Stimulated activated memory B cell treated with anti-CD40 and anti-IgM and Interleukin-4, amounts not matched to agents 10 μg/mL and 1 μg/mL and 100 μg/mL, for 72 hours (primary cell): ENCODE data around the gene TGM2.

ENCODE experiments used
- ATAC-seq: fragments of 150-1000 bp; cut with Tn5 transposase; 2 replicates; pipeline ENCODE4 v1.10.0; 2021
- H3K27ac Mint-ChIP-seq: one replicate; pipeline ENCODE4 v1.8.0; 2022; ENCODE audit warnings: mild to moderate bottlenecking, mixed read lengths
- H3K27me3 Mint-ChIP-seq: one replicate; pipeline ENCODE4 v1.8.0; 2022; ENCODE audit warnings: mixed read lengths
- H3K36me3 Mint-ChIP-seq: one replicate; pipeline ENCODE4 v1.8.0; 2022; ENCODE audit warnings: mixed read lengths
- H3K4me1 Mint-ChIP-seq: one replicate; pipeline ENCODE4 v1.8.0; 2022; ENCODE audit warnings: mixed read lengths
- H3K4me3 Mint-ChIP-seq: one replicate; pipeline ENCODE4 v1.8.0; 2022; ENCODE audit warnings: mild to moderate bottlenecking, moderate library complexity, mixed read lengths
- H3K9me3 Mint-ChIP-seq: one replicate; pipeline ENCODE4 v1.8.0; 2022; ENCODE audit warnings: mixed read lengths

Gene TGM2

DNA sequence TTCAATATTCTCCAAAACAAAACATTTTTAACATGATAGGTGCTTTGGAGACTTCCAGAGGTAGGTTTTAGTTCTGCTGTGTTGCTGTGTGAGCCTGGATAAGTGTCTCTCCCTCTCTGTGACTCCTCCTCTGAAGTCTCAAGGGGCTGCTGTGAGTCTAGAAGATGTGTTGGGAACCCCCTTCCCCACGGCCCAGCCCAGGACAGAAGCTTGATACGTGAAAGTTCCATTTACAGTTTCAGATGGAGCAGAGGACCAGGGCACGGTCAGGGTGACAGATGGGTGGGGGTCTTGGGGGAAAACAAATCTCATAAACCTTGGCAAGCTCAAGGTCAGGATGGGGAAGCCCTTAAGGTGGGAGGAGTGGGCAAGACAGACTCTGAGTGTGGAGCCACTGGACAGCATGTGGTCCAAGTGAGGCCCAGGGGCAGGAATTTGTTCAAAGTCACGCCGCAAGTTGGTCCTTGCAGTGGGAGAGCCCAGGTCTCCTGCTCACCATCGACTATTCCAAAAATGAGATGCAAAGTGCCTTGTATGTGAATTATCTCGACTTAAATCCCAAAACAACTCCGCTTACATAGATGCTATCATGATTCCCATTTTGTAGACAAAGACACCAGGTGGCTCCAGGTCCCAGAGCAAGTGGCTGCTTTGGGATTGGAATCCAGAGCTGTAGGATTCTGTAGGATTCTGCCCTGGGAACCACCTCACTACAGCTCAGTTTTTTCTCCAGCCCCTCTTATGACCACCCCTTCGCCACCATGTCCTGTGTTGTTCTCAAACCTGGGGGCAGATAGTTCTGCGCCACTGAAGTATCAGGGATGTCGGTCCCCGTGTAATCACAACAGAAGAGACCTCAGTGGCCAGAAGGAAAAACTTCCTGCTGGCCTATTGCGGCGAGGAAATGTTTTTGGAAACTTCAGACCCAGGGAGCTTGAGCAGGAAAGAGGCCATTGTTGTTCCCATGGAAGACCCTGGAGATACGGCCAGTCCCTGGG is 1.9 kb downstream of the TGM2 start:
- Mint-ChIP-seq H3K27me3 (no peaks in the 10 kb centered on the region), H3K9me3 (no peaks in the 10 kb centered on the region), H3K27ac (peak overlapping the region; percentile 81), H3K4me1 (peaks cover 59% of the 10 kb centered on the region), H3K36me3 (peaks cover 9% of the 10 kb centered on the region), H3K4me3 (peak overlapping the region; percentile 41)
- ATAC-seq, result no peak

DNA sequence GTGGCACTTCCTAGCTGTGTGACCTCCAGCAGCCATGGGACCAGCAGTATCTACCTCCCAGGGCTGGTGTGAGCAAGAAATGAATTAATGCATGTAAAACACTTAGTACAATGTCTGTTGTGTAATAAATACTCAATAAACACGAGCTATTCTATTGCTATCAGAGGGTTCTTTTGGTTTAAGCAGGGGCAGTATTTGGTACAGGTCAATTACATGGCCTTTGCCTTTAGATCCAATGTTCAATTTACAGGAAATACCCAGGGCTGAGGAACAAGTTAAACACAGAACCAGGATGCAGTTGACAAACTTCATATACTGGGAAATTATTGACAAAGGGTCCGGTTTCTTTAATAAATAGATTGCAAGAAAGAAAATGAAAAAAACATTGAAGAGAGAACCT is 2.9 kb downstream of the TGM2 start:
- Mint-ChIP-seq H3K9me3 (no peaks in the 10 kb centered on the region), H3K27me3 (no peaks in the 10 kb centered on the region), H3K4me1 (peaks cover 54% of the 10 kb centered on the region), H3K4me3 (no peak overlapping the region), H3K36me3 (peaks cover 12% of the 10 kb centered on the region), H3K27ac (peak overlapping the region; percentile 81)
- no peak for ATAC-seq

DNA sequence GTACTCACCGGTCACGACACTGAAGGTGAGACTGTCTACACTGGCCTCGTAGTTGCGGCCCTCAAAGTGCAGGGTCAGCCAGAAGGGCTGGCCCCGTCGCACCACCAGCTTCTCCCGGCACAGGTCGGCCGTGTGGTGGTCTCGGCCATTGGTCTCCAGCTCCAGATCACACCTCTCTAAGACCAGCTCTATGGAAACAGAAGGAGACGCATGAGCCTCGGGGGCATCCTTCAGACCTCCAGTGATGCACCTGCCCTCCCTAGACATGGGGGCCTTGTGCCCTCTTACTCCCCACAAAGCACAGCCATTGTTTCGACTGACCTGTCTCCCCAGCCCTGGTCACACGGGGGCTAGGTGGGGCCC is 3.7 kb downstream of the TGM2 start:
- H3K9me3 Mint-ChIP-seq, result no peaks in the 10 kb centered on the region
- no peak for ATAC-seq
- peaks cover 12% of the 10 kb centered on the region for H3K36me3 Mint-ChIP-seq
- no peak overlapping the region for H3K27ac Mint-ChIP-seq
- peaks cover 52% of the 10 kb centered on the region for H3K4me1 Mint-ChIP-seq
- H3K4me3 Mint-ChIP-seq, result no peak overlapping the region
- no peaks in the 10 kb centered on the region for H3K27me3 Mint-ChIP-seq

DNA sequence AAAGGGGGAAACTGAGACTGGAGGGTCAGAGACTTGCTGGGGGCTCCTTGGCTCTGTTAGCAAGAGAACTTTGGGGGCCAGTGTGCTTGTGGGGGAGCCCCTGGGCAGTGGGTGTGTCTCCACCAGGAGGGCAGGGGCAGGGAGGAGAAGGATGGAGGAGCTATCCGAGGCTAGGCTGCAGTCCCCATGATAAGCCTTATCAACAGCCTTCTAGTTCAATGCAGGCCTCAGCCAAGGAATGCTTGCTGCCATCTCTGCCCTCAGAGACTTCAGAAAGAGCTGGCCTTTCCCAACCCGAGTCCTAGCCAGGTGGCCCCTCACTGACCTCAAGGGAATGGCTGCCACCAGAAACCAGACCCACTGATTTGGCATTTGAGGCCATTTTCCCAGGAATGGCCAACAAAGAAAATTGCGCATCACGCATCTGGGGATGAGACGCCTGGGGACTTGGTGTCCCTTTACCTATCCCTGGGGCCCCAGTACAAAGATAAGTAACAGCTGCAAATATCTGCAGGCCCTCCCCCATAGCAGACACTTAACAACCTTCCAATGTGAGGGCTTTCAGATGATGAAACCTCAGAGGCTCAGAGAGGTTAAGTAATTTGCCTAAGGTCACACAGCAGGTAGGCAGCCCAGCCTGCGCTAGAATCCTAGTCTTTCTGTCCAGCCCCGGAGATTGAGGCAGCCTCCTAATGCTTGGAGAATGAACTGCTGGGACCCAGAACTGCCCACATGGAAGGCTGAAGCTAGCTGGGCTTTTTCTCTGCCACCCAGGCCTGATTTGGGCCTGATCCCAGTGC is 4.9 kb downstream of the TGM2 start:
- H3K27ac Mint-ChIP-seq, result peak overlapping the region; percentile 51
- ATAC-seq, result no peak
- H3K4me1 Mint-ChIP-seq, result peaks cover 45% of the 10 kb centered on the region
- no peak overlapping the region for H3K4me3 Mint-ChIP-seq
- no peaks in the 10 kb centered on the region for H3K27me3 Mint-ChIP-seq
- H3K36me3 Mint-ChIP-seq, result peaks cover 12% of the 10 kb centered on the region
- H3K9me3 Mint-ChIP-seq, result no peaks in the 10 kb centered on the region

DNA sequence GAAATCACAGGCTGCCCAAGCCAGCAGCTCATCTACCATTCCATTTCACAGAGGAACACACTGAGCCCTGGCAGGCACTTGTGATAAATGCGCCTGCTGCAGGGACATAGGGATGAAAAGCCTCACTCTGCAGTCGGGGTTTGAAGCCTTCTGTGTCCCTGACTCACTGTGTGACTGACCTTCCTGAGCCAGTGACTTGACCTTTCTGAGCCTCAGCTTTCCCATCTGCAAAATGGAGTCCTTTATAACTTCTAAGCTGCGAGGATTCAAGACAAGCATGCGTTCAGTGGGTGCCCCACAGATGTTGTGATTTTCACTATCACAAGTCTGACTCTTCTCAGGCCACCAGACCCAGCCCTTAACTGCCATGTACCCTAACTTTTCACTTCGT is 5.5 kb downstream of the TGM2 start:
- peaks cover 12% of the 10 kb centered on the region for H3K36me3 Mint-ChIP-seq
- H3K4me1 Mint-ChIP-seq, result peaks cover 45% of the 10 kb centered on the region
- no peaks in the 10 kb centered on the region for H3K27me3 Mint-ChIP-seq
- H3K4me3 Mint-ChIP-seq, result no peak overlapping the region
- peak overlapping the region; percentile 51 for H3K27ac Mint-ChIP-seq
- ATAC-seq, result no peak
- H3K9me3 Mint-ChIP-seq, result no peaks in the 10 kb centered on the region

DNA sequence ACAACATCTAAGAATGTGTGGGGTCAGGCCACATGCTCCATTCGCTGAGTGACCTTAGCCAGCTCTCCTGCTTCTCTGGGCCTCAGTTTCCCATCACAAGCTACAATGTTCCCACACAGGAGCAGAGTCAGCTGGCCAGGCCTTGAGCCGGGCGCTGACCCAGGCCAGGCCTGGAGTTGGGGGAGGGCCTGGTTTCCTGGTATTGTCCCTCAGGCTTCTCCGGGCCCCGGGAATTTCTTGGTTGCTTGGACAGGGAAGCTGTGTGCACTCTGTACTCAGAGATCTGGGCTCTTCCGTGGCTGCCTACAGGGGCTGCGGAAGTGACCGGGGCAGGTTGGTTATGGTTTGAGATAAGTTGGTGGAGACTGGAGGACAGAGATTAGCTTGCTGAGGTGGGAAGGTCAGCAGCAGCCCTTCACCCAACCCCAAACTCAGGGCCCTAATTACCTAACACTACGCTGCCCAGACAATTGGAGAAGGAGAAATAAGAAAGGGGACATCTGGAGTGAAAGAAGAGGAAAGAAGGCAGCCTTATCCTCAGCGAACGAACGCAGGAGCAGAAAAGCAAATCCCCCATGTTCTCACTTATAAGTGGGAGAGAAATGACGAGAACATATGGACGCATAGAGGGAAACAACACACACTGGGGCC is 6.2 kb downstream of the TGM2 start:
- Mint-ChIP-seq H3K36me3 (peaks cover 16% of the 10 kb centered on the region), H3K4me1 (peaks cover 46% of the 10 kb centered on the region), H3K27me3 (no peaks in the 10 kb centered on the region), H3K9me3 (no peaks in the 10 kb centered on the region), H3K27ac (no peak overlapping the region), H3K4me3 (no peak overlapping the region)
- no peak for ATAC-seq

DNA sequence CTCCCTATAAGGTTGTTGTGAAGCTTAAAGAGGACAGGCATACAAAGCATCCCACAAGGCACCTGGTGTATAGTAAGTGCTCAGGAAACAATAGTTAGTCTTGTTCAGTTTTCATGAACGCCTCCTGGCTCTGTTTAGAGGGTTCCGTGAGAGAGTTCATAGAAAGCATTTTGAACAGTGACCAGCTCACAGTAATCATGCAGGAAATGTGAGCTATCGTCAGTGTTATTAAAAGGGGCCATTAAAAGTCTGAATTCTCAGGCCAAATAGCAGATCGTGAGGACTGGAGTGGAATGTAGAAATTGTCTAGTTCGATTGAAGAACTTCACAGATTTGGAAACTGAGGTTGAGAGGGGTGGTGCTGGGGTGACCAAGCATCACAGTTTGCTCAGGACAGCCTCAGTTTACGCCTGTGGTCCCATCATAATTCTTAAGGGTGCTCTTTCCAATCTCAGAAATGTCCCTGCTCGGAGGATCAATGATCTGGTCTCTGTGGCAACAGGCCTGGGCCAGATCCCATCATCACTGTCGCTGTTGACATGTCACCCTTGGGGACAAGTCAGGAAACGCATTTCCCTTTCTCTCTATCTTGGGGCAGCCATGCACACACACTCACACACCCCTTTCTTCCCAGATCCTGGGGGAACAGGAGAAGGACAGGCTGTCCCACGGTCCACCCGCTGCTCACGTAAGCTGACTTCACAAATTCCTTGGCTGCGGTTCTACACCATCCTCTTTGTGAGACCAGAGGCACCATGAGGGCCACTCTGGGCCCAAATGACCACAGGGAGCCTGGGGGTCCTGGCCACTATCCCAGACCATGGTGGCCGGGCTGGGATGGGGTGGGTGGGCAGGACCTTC is 7.2 kb downstream of the TGM2 start:
- Mint-ChIP-seq H3K36me3 (peaks cover 18% of the 10 kb centered on the region), H3K27ac (no peak overlapping the region), H3K4me1 (peaks cover 44% of the 10 kb centered on the region), H3K9me3 (no peaks in the 10 kb centered on the region), H3K4me3 (no peak overlapping the region), H3K27me3 (no peaks in the 10 kb centered on the region)
- ATAC-seq, result no peak

DNA sequence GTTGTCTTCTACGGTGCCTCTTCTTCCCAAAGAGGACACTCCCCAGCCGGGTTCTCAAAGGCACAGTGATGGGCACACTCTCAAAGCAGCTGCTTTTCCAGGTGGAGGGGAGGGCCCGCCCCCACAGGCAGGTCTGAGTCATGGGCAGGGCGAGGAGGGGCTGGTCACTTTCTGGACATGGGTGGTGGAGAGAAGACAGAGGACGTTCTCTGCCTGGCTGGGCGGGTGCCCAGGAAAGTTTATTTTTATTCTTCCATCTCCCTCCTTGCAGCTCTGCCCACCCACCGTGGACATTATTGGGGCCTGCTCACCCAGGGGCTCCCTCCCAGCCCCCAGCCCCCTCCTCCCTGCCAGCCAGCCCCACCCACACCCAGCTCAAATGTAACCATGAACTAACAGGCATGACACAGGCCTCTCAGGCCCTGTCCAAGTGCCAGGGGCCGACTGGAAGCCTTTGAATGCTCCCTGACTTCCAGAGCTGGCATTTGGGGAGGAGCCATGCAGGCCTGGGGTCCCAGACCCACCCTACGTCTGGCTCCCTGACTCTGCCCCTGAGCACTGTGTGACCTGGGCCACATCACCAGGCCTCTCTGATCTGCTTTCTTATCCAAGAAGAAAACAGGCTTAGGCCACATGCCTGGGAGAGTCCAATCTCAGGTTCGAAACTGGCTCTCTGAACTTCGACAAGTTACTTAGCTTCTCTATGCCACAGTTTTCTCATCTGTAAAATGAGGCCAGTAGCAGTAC is 8.0 kb downstream of the TGM2 start:
- no peaks in the 10 kb centered on the region for H3K9me3 Mint-ChIP-seq
- ATAC-seq, result no peak
- peaks cover 44% of the 10 kb centered on the region for H3K4me1 Mint-ChIP-seq
- H3K27me3 Mint-ChIP-seq, result no peaks in the 10 kb centered on the region
- no peak overlapping the region for H3K4me3 Mint-ChIP-seq
- peaks cover 18% of the 10 kb centered on the region for H3K36me3 Mint-ChIP-seq
- H3K27ac Mint-ChIP-seq, result no peak overlapping the region

DNA sequence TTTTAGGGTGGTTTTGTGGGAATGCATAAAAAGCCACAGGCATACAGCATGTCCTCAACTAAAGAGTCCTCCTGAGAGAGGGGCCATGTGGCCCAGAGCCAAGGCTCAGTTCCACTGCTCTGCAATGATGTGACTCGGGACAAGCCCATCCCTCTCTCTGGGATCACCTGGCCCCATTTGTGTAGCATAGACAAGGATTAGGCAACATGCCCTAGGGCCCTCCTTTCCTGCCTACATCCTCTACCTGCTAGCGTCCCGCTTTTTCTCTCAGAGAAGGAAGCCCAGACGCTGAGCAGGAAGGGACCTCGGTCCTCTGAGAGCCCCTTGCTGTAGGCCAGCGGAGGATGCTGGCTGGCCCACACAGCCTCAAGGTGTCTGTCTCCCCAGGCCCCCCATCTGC is 8.8 kb downstream of the TGM2 start:
- Mint-ChIP-seq H3K36me3 (peaks cover 18% of the 10 kb centered on the region), H3K9me3 (no peaks in the 10 kb centered on the region), H3K27me3 (no peaks in the 10 kb centered on the region), H3K27ac (no peak overlapping the region), H3K4me1 (peaks cover 44% of the 10 kb centered on the region), H3K4me3 (no peak overlapping the region)
- no peak for ATAC-seq

DNA sequence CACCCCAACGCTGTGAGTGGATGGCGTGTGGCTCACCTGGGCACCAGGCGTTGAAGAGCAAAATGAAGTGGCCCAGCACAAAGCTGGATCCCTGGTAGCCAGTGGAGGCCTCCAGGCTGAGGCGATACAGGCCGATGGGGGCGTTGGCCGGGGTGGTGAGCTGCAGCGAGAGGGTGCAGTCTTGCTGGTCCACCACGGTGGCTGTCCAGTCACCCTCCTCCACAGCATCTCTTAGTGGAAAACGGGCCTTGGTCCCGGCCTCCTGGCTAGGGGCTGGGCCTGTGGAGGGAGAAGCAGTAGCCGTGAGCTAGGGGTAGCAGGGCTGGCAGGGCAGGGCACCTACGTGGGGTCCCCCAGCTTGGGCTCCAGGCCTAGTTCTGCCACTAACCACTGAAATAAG is 9.3 kb downstream of the TGM2 start:
- H3K36me3 Mint-ChIP-seq, result peaks cover 22% of the 10 kb centered on the region
- peaks cover 45% of the 10 kb centered on the region for H3K4me1 Mint-ChIP-seq
- H3K27me3 Mint-ChIP-seq, result no peaks in the 10 kb centered on the region
- H3K4me3 Mint-ChIP-seq, result no peak overlapping the region
- no peaks in the 10 kb centered on the region for H3K9me3 Mint-ChIP-seq
- ATAC-seq, result no peak
- no peak overlapping the region for H3K27ac Mint-ChIP-seq

DNA sequence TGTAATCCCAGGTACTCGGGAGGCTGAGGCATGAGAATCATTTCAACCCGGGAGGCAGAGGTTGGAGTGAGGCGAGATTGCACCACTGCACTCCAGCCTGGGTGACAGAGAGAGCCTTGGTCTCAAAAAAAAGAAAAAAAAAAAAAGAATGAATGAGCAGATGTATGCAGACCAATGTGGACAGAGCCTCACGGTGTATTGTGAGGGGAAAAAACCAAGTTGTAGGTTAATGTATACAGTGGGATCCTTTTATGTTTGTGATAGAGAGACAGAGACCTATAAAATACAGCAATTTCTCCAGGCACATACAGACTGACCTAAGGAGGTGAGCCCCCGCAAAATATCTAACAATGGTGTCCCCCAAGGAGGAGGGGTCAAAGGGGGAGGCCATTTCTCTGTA is 11.7 kb downstream of the TGM2 start:
- H3K9me3 Mint-ChIP-seq, result peaks cover 3% of the 10 kb centered on the region
- ATAC-seq, result no peak
- H3K27ac Mint-ChIP-seq, result peak overlapping the region; percentile 67

DNA sequence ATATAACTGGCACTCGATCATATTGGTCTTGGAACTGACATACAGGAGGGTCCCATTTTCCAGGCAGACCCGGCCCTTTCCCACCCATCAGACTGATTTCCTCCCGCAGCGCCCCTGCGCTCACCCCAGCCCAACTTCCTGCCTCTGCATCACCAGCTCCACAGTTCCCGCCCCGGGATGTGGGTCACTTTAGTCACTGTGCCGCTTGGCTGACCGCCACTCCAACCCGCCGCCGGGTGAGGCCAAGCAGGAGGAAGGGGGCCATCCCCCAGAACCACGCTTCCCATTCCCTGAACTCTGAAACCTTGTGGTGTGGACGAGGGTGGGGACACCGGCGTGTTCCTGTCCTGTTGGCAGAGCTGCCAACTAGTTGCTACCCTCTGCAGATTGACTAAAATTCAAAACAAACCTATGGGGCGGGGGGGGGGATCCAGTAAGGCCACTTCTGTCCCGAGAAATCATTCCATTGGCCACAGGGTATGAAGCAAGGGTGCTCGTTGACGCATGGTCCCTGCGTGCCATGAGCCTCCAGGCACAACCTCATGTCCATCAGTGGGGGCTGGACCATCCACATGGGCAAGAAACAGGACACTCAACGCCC is 12.3 kb downstream of the TGM2 start:
- Mint-ChIP-seq H3K9me3 (peaks cover 3% of the 10 kb centered on the region), H3K4me3 (peak overlapping the region; percentile 57), H3K27ac (peak overlapping the region; percentile 86), H3K27me3 (no peaks in the 10 kb centered on the region), H3K4me1 (peaks cover 54% of the 10 kb centered on the region), H3K36me3 (peaks cover 30% of the 10 kb centered on the region)
- ATAC-seq, result peak; percentile 62

More for the DNA sequence above, 11.7 kb downstream of the TGM2 start:
- H3K27me3 Mint-ChIP-seq, result no peaks in the 10 kb centered on the region
- peaks cover 34% of the 10 kb centered on the region for H3K36me3 Mint-ChIP-seq
- peaks cover 54% of the 10 kb centered on the region for H3K4me1 Mint-ChIP-seq
- H3K4me3 Mint-ChIP-seq, result no peak overlapping the region

DNA sequence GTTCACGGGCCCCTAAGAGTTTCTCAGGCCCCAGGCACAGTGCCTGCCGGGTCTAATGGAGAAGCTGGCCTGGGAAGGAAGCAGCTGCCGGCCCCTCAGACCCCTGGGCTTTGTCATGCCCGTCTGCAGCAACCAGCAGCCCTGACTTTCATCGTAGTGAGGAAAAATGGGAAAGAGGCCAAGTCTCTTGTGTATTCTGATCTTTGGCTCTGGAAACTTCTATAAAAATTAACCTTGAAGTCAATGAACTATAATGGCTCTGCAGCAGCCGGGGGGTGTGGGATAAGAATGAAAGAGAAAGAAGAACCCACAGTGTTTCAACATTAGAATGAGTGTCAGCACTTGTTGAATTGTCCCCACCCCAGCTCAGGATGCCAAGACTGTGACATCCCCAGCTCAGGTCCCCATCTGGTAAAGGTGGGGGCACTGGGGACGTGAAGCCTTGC is 12.9 kb downstream of the TGM2 start:
- Mint-ChIP-seq H3K4me1 (peaks cover 54% of the 10 kb centered on the region), H3K27ac (peak overlapping the region; percentile 86), H3K27me3 (no peaks in the 10 kb centered on the region), H3K4me3 (peak overlapping the region; percentile 57), H3K9me3 (peaks cover 3% of the 10 kb centered on the region), H3K36me3 (peaks cover 34% of the 10 kb centered on the region)
- ATAC-seq, result peak; percentile 71
